Activated T-helper 1 cell treated with anti-CD3 and anti-CD28 coated beads, Interleukin-2, amount 50 U/mL, for 16 hours (primary cell): Measurements from ENCODE around the gene MXRA7.
"Not testable (repeated sequence)": the region's sequence is repeated elsewhere in the genome, so short reads cannot be mapped to it uniquely, and the experiment has no call there.

Experiments used
- DNase-seq, 2 donors: peaks; one replicate each; pipeline ENCODE4 v3.0.0-alpha.2; 2020; ENCODE audit warnings: low read depth in 1 of 2, low spot score in 1 of 2

The MXRA7 gene

DNA sequence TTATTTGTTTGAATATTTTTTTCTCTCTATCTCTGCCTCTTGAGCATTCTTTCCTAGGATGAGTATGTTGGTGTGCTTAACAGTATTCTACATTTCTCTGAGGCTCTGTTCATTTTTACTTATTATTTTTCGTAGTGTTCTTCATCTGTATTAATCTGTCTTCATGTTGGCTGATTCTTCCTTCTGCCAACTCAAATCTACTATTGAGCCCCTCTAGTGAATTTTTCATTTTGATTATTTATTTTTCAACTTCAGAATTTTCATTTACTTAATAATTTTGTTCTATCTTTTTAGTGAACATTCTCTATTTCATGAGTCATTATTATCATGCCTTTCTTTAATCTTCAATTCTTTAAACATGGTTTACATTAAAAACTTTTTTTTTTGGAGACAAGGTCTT, 64.1 kb downstream of the MXRA7 start:
- DNase-seq = no peak

DNA sequence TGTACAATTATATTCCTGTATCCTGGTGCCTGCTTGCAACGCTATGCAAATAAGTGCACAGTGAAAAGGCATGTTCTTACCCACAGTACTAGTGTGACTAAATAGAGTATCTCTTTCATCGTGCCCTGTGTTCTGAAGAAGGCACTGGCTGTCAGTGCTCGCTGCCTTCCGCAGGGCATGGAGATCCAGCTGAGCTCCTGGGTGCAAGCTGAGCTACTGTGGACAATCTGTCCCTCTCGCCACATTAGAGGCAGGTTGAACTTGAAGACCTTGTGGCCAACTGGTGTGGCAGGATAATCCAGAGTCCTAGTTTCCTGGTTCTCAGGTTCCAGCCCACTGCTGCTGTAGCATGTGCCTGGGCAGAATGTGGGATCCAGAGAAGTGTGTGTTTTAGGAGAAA, 65.3 kb downstream of the MXRA7 start:
- DNase-seq = no peak

DNA sequence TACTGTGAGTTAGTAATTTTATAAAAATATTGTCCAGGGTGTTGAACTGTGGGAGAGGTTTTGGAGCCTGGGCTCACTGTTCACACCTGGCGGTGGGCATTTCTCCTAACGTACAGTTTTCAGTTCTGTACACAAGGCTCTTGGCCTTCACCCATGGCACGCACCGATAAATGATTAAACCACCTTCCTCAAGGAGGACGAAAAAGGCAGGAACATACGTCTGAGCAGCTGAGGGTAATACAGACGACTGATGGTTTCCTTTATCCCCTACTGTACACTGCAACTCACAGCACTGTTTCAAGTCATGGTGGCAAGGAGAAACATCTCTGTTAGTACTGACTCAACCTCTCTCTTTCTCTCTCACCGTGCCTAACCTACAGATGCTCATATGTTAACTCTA, 65.8 kb downstream of the MXRA7 start:
- no peak for DNase-seq

DNA sequence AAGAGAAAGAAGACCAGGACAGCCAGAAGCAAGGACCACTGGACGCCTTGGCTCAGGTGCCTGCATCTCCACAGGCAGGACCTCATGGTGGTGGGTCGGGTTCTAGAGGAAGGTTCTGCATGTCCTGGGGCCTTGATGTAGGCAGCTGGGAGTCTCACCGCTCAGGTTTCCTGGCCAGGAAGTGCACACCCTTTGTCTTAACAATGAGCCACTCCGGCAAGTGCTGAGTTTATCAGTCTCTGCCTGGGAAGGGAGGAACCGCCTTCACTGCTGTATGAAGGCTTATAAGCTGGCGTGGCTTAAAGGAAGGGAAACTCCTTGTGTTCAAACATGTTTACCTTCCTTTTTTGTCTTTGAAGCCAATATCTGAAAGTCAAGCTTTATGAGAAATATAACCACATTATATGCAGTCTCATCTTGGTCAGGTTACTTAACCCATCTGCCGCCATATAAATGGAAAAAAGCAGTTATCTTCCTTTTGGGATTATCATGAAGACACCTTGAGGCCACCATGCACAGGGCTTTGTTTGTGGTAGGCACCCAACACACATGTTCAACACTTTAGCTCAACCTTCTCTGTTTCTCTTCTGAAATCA, 67.1 kb downstream of the MXRA7 start, which contains the start of gene ST6GALNAC1:
ST6GALNAC1 (minus strand) TSS at position 205 of the 596 bp plus-strand sequence; CDS start at position 86, 119 bp downstream.
- DNase-seq = no peak

DNA sequence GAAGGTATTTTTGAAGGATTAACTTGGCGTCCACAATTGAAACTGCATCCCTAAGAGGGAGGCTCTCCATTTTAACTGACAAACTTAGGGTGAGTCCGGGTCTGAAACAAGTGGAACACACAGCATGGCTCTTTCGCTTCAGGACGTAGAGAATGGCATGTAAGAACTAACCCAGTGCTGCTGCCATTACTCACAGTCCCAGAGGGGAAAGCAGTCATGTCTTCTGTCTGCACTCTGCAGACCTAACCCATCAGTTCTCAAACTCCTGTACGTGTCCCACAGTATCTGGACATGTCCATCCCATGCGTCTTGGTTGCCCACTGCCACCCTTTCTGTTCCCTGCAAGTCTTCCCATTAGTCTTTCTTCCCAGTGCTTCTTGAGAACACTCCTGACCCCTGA, 67.8 kb downstream of the MXRA7 start:
- DNase-seq = no peak

DNA sequence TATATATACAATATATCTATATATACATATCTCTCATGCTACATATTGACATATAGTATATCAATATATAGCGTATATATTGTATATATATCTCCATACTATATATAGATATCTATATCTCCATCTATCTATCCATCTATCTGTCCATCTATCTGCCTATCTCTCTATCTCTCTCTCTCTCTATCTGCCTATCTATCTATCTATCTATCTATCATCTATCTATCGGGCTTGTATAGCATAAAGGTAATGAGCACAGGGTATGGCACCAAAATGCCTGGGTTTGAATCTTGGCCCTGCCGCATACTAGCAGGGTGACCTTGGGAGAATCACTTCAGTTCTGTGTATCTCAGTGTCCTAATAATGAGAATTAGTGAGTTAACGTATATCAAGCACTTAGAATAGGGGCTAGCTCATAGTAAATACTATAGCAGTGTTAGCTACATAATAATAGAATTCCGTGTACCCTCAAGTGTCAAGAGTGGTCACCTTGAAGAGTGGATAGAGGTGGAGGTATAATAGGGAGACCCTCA, 68.7 kb downstream of the MXRA7 start:
- DNase-seq = no peak

DNA sequence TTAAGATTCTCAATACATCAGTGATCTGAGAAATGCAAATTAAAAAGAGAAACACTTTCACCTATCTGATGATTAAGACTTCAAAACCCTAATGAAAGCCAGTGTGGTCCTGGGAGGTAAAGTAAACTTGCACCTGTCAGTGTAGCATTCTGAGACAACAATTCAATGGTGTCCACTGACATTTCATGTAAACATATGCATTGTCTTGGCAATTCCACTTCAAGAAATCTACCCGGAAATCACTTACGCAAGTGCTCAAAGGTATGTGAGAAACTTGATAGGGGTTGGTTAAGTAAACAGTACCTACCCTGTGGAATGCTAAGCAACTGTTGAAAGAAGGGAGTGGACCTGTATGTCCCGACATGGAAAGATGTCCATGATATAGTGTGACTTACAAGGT, 69.3 kb downstream of the MXRA7 start:
- no peak for DNase-seq

DNA sequence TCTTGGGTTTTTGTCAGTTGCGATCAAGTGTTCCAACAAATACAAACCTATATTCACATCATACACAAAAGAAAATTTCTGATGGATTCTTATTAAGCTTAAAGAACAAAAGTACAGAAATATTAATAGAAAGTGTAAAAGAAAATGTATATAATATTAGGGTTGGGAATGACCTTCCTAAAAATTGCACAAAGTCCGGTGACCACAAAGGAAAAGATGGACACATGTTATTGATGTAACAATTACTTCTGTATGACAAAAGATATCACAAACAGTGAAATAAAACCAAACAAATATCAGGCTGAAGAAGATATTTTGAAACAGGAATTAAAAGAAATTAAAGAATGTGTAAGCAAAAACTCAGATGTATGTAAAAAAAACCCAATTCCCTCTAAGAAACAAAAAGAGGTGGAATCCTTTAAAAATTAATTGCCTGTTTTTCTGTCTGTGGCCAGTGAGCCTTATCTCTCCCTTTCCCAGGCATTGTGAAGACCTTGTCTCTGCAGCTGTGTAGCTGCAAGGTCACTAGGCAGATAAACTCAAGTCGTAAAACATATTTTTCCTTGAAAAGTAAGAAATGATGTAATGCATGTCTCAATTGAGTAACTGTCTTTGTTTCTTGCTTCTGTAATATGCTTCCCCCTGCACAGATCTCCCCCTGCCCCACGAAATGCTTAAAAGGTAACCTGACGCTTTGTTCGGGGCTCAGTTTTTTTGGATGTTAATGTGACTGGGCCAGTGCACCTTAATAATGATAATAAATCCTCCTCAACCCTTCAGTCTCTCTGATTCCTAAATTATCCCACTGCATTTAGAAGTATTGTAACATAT, 70.0 kb downstream of the MXRA7 start:
- no peak for DNase-seq

DNA sequence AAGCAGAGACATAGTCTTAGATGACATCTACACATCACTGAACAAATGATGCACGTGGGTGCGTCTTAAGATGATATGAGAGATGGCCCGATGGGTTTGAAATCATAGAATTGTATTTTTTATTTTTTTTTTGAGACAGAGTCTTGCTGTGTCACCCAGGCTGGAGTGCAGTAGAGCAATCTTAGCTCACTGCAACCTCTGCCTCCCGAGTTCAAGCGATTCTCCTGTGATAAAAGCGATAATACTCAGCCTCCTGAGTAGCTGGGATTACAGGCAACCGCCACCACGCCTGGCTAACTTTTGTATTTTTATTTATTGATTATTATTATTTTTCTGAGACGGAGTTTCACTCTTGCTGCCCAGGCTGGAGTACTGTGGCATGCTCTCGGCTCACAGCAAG, 72.5 kb downstream of the MXRA7 start:
- DNase-seq = no peak

DNA sequence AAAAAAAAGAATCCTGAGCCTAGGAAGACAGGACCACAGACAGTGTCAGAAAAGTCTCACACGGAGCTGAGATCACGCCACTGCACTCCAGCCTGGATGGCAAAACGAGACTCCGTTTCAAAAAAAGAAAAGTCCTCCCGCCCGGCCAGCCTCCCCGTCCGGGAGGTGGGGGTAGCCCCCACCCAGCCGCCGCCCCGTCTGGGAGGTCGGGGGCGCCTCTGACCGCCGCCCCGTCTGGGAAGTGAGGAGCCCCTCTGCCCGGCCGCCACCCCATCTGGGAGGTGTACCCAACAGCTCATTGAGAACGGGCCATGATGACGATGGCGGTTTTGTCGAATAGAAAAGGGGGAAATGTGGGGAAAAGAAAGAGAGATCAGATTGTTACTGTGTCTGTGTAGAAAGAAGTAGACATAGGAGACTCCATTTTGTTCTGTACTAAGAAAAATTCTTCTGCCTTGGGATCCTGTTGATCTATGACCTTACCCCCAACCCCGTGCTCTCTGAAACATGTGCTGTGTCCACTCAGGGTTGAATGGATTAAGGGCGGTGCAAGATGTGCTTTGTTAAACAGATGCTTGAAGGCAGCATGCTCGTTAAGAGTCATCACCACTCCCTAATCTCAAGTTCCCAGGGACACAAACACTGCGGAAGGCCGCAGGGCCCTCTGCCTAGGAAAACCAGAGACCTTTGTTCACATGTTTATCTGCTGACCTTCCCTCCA, 74.1 kb downstream of the MXRA7 start:
- DNase-seq = not testable (repeated sequence)

DNA sequence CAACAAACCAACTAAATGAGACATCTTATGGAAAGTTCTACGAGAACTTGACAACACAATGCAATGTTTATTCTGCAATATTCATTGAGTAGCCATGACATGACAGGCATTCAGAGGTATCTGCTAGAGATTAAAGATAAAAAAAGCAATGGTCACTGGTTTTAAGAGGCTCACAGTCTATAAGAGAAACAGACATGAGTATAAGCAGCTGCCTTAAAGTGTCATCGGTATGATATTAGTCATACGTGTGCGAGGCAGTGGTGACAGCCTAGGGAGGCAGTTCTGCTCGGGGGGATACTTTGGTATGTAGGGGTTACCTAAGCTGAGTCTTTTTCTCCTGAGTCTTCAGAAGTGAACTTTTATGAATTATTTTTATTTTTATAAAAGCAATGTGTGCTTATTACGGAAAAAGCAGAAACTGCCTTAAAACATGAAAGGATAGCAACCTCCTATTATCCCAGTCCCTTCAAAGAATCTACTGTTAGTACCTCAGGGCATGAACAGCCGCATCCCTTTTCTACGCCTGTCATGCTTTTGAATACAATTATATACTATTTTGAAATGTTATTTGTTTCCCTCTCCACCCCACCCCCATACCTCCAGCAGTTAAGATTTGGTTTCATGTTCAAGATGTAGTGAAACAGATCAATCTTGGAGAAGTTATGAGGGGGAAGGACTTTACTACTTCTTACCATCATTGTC, 75.0 kb downstream of the MXRA7 start:
- DNase-seq = no peak

DNA sequence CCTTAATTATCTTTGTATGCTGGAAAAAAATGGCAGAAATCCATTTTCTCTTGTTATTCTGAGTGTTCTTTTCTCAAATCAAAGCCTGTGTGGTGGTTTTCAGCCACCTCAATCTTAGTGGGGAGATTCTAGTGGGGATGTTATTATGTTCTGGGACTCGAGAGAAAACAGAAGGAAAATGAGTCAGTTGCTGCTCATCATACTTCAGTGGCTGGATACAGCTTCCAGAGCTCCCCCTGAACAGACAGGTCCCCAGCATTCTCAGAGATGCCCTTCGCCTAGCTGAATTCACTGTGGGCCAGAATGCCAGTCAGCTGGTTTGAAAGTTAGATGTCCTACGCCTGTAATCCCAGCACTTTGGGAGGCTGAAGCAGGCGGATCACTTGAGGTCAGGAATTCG, 75.7 kb downstream of the MXRA7 start:
- DNase-seq = no peak

DNA sequence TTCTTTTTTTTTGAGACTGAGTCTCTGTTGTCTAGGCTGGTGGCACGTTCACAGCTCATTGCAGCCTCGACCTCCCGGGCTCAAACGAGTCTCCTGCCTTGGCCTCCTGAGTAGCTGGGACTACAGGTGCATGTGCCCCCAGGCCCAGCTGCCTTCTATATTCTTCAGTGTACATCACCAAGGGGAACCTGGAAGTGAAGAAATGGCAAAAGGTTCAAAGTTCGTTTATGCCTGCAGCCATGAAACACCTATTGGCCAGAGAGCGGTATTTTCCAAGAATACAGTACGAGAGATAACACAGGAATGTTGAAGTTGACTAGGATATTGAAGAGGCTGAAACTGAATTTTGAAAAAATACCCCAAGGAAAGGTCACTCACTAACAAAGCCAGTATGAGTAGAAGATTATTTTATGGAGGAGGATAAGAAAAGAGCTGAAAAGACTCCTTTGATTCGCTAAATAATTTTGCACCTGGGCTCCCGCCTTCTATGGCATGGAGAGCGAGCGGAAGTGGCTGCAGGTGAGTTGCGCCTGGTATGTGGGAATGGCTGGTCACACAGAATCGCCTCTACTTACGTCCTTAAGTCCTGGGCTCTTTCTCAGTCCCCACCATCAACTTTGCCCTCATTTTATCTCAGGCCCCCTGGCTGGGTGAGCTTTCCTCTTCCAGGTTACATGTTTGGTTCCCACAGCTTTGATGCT, 77.0 kb downstream of the MXRA7 start:
- DNase-seq = no peak

DNA sequence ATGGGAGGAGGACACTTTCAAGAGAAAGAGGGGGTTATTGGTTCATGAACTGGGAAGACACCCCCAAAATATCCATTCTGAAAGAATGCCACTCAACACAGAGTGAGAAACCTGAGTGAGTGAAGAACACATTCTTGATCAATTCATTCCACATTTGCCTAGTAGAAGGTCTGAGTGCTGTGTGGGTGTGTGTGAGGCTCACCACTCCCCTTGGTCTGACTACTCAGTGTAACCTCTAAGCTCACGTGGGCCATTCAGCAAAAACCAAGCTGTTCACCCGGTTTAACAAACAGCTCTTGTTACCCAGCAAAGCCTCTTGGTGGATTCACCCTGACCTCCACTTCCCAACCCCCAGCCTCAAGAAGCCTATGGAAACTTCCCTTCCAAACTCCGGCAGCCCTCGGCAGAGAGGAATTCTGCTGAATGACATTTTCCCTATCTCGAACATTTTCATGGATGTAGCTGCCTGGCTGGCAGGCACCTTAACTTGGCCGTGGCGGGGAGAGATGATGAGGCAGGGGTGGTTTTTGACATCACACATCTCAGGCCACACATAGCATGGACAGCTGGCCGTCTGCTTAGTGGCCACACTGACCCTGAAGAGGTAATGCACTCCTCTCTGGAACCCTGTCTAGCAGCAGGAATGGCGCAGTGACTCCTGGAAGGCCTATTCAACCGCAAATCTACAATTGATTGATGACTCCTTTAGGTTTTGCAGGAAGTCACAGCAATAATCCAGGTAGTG, 78.8 kb downstream of the MXRA7 start:
- no peak for DNase-seq

DNA sequence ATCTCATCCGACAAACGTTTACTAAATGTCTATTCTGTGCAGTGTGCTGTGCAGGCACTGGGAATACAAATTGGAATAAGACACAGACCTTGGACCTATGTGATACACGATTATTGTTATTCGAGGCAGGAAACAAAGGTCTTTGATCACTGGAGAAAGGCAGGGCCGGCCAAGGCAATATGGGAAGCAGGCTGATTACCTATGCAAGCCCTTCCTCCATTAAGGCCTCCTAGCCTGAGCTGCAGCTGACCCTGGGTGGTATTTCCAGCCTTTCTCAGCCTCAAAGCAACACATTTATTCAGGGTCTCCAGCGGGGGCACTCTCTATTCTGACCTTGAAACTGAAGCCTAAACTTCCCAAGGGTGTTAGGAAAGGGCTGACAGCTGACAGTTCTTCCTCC, 80.6 kb downstream of the MXRA7 start:
- no peak for DNase-seq
